ENCODE data around the gene PAK5. TPM values are rescaled to one million over a fixed set of nuclear protein-coding genes. Genes with fewer than 3 reads are reported as not detected.

Gene PAK5
- total RNA-seq, 1 donor from 2014 or later = 0.25 TPM

DNA sequence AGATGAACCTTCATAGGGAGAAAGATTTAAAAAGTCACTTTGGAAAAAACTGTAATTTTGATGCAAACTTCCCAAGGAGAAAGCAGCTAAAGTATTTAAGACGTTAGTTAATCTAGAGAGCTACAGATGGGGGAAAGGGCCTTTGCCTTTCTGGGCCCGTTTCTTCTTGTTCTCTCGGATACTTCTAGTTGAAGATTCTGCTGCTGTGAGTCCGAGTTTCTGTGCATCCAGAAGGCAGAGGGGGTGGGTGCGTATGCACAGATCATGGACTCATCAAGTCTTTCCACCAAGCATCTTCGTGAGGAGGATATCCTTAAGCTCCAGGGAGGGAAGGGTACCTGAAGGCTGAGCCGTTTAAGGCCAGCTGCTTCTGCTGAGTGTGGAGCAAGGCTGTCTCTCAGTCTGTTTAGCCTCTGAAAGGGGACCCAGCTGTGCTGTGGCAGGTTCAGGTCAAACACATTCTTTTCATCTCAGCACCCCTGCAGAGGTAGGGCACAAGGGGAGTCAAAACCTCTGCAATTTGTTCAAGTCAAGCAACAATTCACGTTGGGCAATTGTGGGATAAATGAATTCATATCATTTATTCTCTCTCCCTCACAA lies 320.2 kb downstream of the PAK5 start:
- no peak for DNase-seq (ENCODE audit: extremely low spot score in 2 of 2)
- no peak for TF ChIP-seq POLR2A (IDR thresholded peaks at IDR 0.05)
- TF ChIP-seq, protein P1, sequence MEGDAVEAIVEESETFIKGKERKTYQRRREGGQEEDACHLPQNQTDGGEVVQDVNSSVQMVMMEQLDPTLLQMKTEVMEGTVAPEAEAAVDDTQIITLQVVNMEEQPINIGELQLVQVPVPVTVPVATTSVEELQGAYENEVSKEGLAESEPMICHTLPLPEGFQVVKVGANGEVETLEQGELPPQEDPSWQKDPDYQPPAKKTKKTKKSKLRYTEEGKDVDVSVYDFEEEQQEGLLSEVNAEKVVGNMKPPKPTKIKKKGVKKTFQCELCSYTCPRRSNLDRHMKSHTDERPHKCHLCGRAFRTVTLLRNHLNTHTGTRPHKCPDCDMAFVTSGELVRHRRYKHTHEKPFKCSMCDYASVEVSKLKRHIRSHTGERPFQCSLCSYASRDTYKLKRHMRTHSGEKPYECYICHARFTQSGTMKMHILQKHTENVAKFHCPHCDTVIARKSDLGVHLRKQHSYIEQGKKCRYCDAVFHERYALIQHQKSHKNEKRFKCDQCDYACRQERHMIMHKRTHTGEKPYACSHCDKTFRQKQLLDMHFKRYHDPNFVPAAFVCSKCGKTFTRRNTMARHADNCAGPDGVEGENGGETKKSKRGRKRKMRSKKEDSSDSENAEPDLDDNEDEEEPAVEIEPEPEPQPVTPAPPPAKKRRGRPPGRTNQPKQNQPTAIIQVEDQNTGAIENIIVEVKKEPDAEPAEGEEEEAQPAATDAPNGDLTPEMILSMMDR (IDR thresholded peaks at IDR 0.05) = no peak
- no peak for TF ChIP-seq POLR2AphosphoS5 (IDR thresholded peaks at IDR 0.05; ENCODE audit: insufficient read depth in 1 of 2, low read depth in 1 of 2)
- H3K4me1 ChIP-seq = peaks cover 24% of the 10 kb centered on the region
- H3K9me3 ChIP-seq = no peaks in the 10 kb centered on the region
- H3K27me3 ChIP-seq = no peaks in the 10 kb centered on the region
- intact Hi-C loops (cut with DNase I) = no loop called here
- H3K36me3 ChIP-seq = no peaks in the 10 kb centered on the region
- no peak overlapping the region for H3K27ac ChIP-seq
- no peak overlapping the region for H3K4me3 ChIP-seq

- Histone ChIP-seq H3K9me3 (no peaks in the 10 kb centered on the region), H3K36me3 (no peaks in the 10 kb centered on the region), H3K4me3 (no peak overlapping the region), H3K4me1 (peaks cover 24% of the 10 kb centered on the region), H3K27me3 (no peaks in the 10 kb centered on the region), H3K27ac (no peak overlapping the region)
- TF ChIP-seq POLR2AphosphoS5 (IDR thresholded peaks at IDR 0.05; ENCODE audit: insufficient read depth in 1 of 2, low read depth in 1 of 2) (no peak), POLR2A (IDR thresholded peaks at IDR 0.05) (no peak)
- TF ChIP-seq, protein P1 (IDR thresholded peaks at IDR 0.05) = no peak
- DNase-seq (ENCODE audit: extremely low spot score in 2 of 2) = no peak
- intact Hi-C loops (cut with DNase I) = no loop called here
These were observed 321.3 kb downstream of the PAK5 start for GRCh38 chr20:9517297-9518162.

- H3K4me1 ChIP-seq = peaks cover 24% of the 10 kb centered on the region
- no peaks in the 10 kb centered on the region for H3K36me3 ChIP-seq
- no peaks in the 10 kb centered on the region for H3K27me3 ChIP-seq
- intact Hi-C loops (cut with DNase I) = no loop called here
- H3K27ac ChIP-seq = no peak overlapping the region
- H3K4me3 ChIP-seq = peak overlapping the region; percentile 11 to 27
- TF ChIP-seq POLR2A (IDR thresholded peaks at IDR 0.05) (no peak), POLR2AphosphoS5 (IDR thresholded peaks at IDR 0.05; ENCODE audit: insufficient read depth in 1 of 2, low read depth in 1 of 2) (no peak)
- TF ChIP-seq, protein P1 (IDR thresholded peaks at IDR 0.05) = no peak
- no peaks in the 10 kb centered on the region for H3K9me3 ChIP-seq
- DNase-seq (ENCODE audit: extremely low spot score in 2 of 2) = no peak
These were observed 322.5 kb downstream of the PAK5 start for GRCh38 chr20:9516234-9516871.

DNA sequence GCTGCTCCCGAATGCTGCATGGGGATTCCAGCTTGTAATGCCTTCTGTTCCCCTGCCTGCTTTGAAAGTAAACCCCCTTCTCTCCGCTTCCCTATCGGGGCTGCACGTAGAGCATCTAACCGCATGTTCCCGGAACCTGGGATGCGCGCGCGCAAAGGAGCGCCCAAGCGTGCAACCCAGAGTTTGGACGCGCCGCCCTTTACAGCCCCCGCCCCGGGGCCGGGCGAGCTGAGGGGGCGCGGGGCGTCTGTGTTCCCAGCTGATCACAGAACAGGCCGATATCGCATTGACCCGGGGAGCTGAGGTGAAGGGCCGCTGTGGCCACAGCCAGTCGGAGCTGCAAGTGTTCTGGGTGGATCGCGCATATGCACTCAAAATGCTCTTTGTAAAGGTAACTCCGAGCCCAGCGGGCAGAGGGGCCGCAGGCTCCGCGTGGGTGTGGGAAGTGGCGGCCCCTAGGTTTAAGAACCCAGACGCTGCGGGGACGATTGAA lies 323.1 kb downstream of the PAK5 start:
- Histone ChIP-seq H3K36me3 (no peaks in the 10 kb centered on the region), H3K27ac (no peak overlapping the region), H3K4me1 (peaks cover 24% of the 10 kb centered on the region), H3K4me3 (peak overlapping the region; percentile 11 to 27), H3K9me3 (no peaks in the 10 kb centered on the region), H3K27me3 (no peaks in the 10 kb centered on the region)
- TF ChIP-seq, protein P1 (IDR thresholded peaks at IDR 0.05) = no peak
- no peak for TF ChIP-seq POLR2AphosphoS5 (IDR thresholded peaks at IDR 0.05; ENCODE audit: insufficient read depth in 1 of 2, low read depth in 1 of 2)
- no peak for TF ChIP-seq POLR2A (IDR thresholded peaks at IDR 0.05)
- intact Hi-C loops (cut with DNase I) = no loop called here
- no peak for DNase-seq (ENCODE audit: extremely low spot score in 2 of 2)
